Neuronal stem cell (in vitro differentiated cells): ENCODE results near the gene LRRTM4.

Experiments
- DNase-seq: peaks from one replicate; pipeline ENCODE4 v3.0.0-alpha.2; 2013; ENCODE audit warnings: low spot score
- H2AFZ ChIP-seq: one replicate; pipeline ENCODE4 v1.6.1; 2013; ENCODE audit warnings: mild to moderate bottlenecking, low read length, inconsistent platforms
- H2AK5ac ChIP-seq: 2 replicates; pipeline ENCODE4 v1.6.1; 2013; ENCODE audit warnings: low read depth, mild to moderate bottlenecking, inconsistent platforms, low read length, moderate library complexity, mixed read lengths
- H2BK120ac ChIP-seq: 2 replicates; pipeline ENCODE4 v1.6.1; 2013; ENCODE audit warnings: low read depth, mild to moderate bottlenecking, inconsistent platforms, low read length, moderate library complexity, mixed read lengths
- H2BK12ac ChIP-seq: one replicate; pipeline ENCODE4 v1.6.1; 2013; ENCODE audit warnings: low read length, inconsistent platforms
- H2BK15ac ChIP-seq: 2 replicates; pipeline ENCODE4 v1.6.1; 2013; ENCODE audit warnings: mild to moderate bottlenecking, low read length, inconsistent platforms, mixed read lengths
- H2BK5ac ChIP-seq: one replicate; pipeline ENCODE4 v1.6.1; 2013; ENCODE audit warnings: inconsistent platforms, mild to moderate bottlenecking, low read length, moderate library complexity
- H3K14ac ChIP-seq: one replicate; pipeline ENCODE4 v1.6.1; 2013; ENCODE audit warnings: low read length, inconsistent platforms
- H3K18ac ChIP-seq: 2 replicates; pipeline ENCODE4 v1.6.1; 2013; ENCODE audit warnings: low read length, inconsistent platforms
- H3K23ac ChIP-seq: 2 replicates; pipeline ENCODE4 v1.6.1; 2013; ENCODE audit warnings: low read depth, mild to moderate bottlenecking, mixed read lengths, low read length, inconsistent platforms; ENCODE audit not compliant: poor library complexity
- H3K27ac ChIP-seq: replicated peaks from 3 replicates; pipeline ENCODE4 v1.5.1; 2013; ENCODE audit warnings: low read length, inconsistent platforms
- H3K27me3 ChIP-seq, 3 experiments: 2 replicates each; pipeline ENCODE4 v1.6.1; 2013; ENCODE audit warnings: low read length in 3 of 3, mild to moderate bottlenecking in 2 of 3, inconsistent platforms in 1 of 3, low read depth in 1 of 3, mixed read lengths in 1 of 3, moderate library complexity in 1 of 3; ENCODE audit not compliant: control insufficient read depth in 3 of 3, insufficient read depth in 3 of 3
- H3K36me3 ChIP-seq, 2 donors: replicated peaks in 1 of 2; 2 replicates each; pipeline ENCODE4 v1.6.1; 2013; ENCODE audit warnings: low read length in 2 of 2; ENCODE audit not compliant: control insufficient read depth in 2 of 2, insufficient read depth in 2 of 2
- H3K4ac ChIP-seq: 2 replicates; pipeline ENCODE4 v1.6.1; 2013; ENCODE audit warnings: inconsistent platforms, mild to moderate bottlenecking, low read length, moderate library complexity
- H3K4me1 ChIP-seq, 2 donors: 1 replicate in 1 of 2; 2 replicates in 1 of 2; pipeline ENCODE4 v1.6.1; 2013; ENCODE audit warnings: low read length in 2 of 2, low read depth in 1 of 2; ENCODE audit not compliant: control insufficient read depth in 2 of 2, insufficient read depth in 1 of 2
- H3K4me2 ChIP-seq: one replicate; pipeline ENCODE4 v1.6.1; 2013; ENCODE audit warnings: mild to moderate bottlenecking, low read length, inconsistent platforms; ENCODE audit not compliant: insufficient read depth, poor library complexity, severe bottlenecking
- H3K4me3 ChIP-seq, 2 donors: 2 replicates each; pipeline ENCODE4 v1.5.1; 2013; ENCODE audit warnings: low read length in 2 of 2, mild to moderate bottlenecking in 2 of 2, inconsistent platforms in 1 of 2, moderate library complexity in 1 of 2
- H3K79me1 ChIP-seq: one replicate; pipeline ENCODE4 v1.6.1; 2013; ENCODE audit warnings: low read depth, mild to moderate bottlenecking, inconsistent platforms, low read length, moderate library complexity
- H3K9ac ChIP-seq: one replicate; pipeline ENCODE4 v1.6.1; 2013; ENCODE audit warnings: mild to moderate bottlenecking, low read depth, low read length, inconsistent platforms; ENCODE audit not compliant: poor library complexity
- H3K9me3 ChIP-seq, 2 donors: replicated peaks in 1 of 2; 2 replicates each; pipeline versions ENCODE3 to v1.6.1; 2013; ENCODE audit warnings: low read length in 2 of 2, mild to moderate bottlenecking in 2 of 2, inconsistent platforms in 1 of 2, low read depth in 1 of 2, mixed read lengths in 1 of 2, moderate library complexity in 1 of 2; ENCODE audit not compliant: control insufficient read depth in 2 of 2, insufficient read depth in 1 of 2
- H4K8ac ChIP-seq: one replicate; pipeline ENCODE4 v1.6.1; 2013; ENCODE audit warnings: low read depth, mild to moderate bottlenecking, inconsistent platforms, low read length, moderate library complexity
- H4K91ac ChIP-seq: one replicate; pipeline ENCODE4 v1.6.1; 2013; ENCODE audit warnings: low read length, low read depth, mild to moderate bottlenecking, inconsistent platforms; ENCODE audit not compliant: poor library complexity
- WGBS, 2 donors: extraction: QIAGEN DNeasy Blood & Tissue Kit; methylation state at CpG; one replicate each; pipeline ENCODE4 v1.1.7; 2013; ENCODE audit warnings: missing lambda C conversion rate in 2 of 2, mixed read lengths in 1 of 2; ENCODE audit not compliant: insufficient read length in 2 of 2, insufficient replicate concordance in 1 of 2; ENCODE audit errors: extremely low coverage in 2 of 2; 5-methylcytosine and 5-hydroxymethylcytosine counted together

Gene LRRTM4

DNA sequence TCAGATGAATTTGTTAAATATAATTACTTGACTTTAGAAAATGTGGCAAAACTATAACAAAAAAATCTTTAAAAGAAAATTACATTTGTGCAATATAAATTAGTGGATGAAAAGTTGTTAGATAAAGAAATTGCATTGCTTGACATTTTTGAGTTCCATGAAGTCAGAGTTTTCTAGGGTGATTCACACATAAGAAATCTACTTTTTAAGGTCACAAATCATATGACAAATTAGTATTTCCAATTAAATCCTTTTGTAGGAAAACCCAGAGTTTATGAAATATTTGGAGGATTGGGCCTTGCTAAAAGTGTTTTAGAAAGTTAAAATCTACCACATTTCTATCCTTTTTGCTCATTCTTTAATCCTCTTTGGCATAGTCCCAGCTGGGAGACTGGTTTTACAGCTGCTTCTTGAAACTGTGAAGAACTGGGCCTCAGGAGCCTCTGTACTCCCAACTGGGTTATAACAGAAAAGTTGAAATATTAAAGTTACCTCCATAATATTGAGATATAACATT, 289.2 kb downstream of the LRRTM4 start:
- Histone ChIP-seq H3K4me2 (no peak overlapping the region), H3K36me3 (no peaks in the 10 kb centered on the region), H3K4ac (no peak overlapping the region), H3K9me3 (no peaks in the 10 kb centered on the region), H3K9ac (no peak overlapping the region), H3K18ac (no peak overlapping the region), H2AK5ac (no peak overlapping the region), H2AFZ (no peak overlapping the region), H2BK15ac (no peak overlapping the region), H3K23ac (no peak overlapping the region), H3K4me3 (no peak overlapping the region), H2BK5ac (no peak overlapping the region), H3K14ac (no peak overlapping the region), H3K27me3 (no peaks in the 10 kb centered on the region), H3K27ac (no peak overlapping the region), H4K91ac (no peak overlapping the region), H2BK120ac (no peak overlapping the region), H2BK12ac (no peak overlapping the region), H4K8ac (no peak overlapping the region), H3K79me1 (no peaks in the 10 kb centered on the region), H3K4me1 (no peaks in the 10 kb centered on the region)
- no peak for DNase-seq

DNA sequence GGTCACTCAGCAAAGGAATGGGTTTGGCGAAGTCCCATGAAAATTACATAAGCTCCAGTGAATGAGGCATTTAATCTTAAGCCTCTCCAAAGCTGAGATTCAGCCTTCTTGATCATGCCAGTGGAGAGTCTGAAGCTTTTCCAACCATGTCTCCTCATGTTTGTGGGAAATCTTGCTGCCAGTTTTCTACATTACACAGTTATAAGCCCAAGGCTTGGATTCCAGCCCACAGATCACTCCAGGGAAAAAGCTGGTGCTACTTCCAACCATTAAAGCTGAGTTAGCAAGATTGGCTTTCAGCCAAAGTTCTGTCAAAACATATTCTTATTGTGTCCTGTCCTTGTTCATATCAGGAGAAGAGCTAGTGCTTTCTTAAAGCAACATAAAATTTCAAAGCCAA, 293.8 kb downstream of the LRRTM4 start:
- no peak overlapping the region for H3K14ac ChIP-seq
- H3K27ac ChIP-seq, result no peak overlapping the region
- DNase-seq, result no peak
- no peaks in the 10 kb centered on the region for H3K79me1 ChIP-seq
- H2BK12ac ChIP-seq, result no peak overlapping the region
- no peak overlapping the region for H3K4me3 ChIP-seq
- H2AFZ ChIP-seq, result no peak overlapping the region
- H2BK120ac ChIP-seq, result no peak overlapping the region
- no peak overlapping the region for H2BK15ac ChIP-seq
- H3K23ac ChIP-seq, result no peak overlapping the region
- no peaks in the 10 kb centered on the region for H3K9me3 ChIP-seq
- no CpG with 5 or more reads among the region's 1 CpG for WGBS, 2 donors
- H2AK5ac ChIP-seq, result no peak overlapping the region
- H4K8ac ChIP-seq, result no peak overlapping the region
- H3K27me3 ChIP-seq, result no peaks in the 10 kb centered on the region
- no peak overlapping the region for H2BK5ac ChIP-seq
- H3K4me2 ChIP-seq, result no peak overlapping the region
- no peak overlapping the region for H3K9ac ChIP-seq
- no peaks in the 10 kb centered on the region for H3K4me1 ChIP-seq
- no peak overlapping the region for H3K18ac ChIP-seq
- no peak overlapping the region for H3K4ac ChIP-seq
- no peaks in the 10 kb centered on the region for H3K36me3 ChIP-seq
- H4K91ac ChIP-seq, result no peak overlapping the region

DNA sequence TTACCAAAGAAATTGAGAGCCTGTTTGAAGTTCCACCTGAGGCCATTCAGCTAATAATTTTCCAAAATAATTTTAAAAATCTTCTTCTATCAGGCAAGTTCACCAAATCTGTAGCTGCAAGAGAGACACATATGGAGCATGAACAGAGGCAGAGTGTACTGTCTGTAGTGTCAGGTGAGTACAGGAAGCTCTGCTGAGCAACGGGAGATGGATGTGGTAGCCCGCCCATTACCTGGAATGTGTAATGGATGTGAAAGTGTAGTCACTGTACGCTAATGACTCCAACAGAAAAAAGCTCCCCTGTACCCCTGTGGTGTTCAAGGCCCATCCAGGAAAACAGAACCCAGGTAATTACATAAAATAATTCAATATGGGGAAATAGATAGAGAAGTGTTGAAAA, 311.5 kb downstream of the LRRTM4 start:
- Histone ChIP-seq H4K8ac (no peak overlapping the region), H3K14ac (no peak overlapping the region), H4K91ac (no peak overlapping the region), H3K27ac (no peak overlapping the region), H3K18ac (no peak overlapping the region), H3K79me1 (no peaks in the 10 kb centered on the region), H3K23ac (no peak overlapping the region), H3K36me3 (no peaks in the 10 kb centered on the region), H2BK5ac (no peak overlapping the region), H2BK12ac (no peak overlapping the region), H2AFZ (no peak overlapping the region), H3K4me3 (no peak overlapping the region), H3K9ac (no peak overlapping the region), H3K9me3 (no peaks in the 10 kb centered on the region), H3K4me1 (no peaks in the 10 kb centered on the region), H2BK15ac (no peak overlapping the region), H2BK120ac (no peak overlapping the region), H3K4ac (no peak overlapping the region), H2AK5ac (no peak overlapping the region), H3K27me3 (no peaks in the 10 kb centered on the region), H3K4me2 (no peak overlapping the region)
- WGBS, 2 donors, result no CpG with 5 or more reads among the region's 3 CpGs
- DNase-seq, result no peak

DNA sequence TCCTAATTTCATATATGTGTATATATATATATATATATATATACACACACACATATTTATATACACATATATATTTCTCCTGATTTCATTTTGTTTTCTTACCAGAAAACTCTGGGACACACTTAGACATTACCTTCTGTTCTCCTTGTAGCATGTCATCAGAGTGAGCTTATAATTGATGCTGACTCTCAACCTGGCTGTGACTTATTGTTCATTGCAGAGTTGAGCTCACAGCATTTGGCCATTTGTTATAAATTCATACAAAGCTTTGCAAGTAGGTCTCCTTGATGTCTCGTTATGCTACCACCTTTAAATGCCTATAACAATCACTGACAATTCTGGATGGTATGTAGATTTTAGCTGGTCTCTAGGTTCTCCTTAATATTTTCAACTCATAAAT, 314.8 kb downstream of the LRRTM4 start:
- Histone ChIP-seq H3K9me3 (no peaks in the 10 kb centered on the region), H2BK120ac (no peak overlapping the region), H2AK5ac (no peak overlapping the region), H3K23ac (no peak overlapping the region), H3K9ac (no peak overlapping the region), H3K27ac (no peak overlapping the region), H3K4me1 (no peaks in the 10 kb centered on the region), H2BK5ac (no peak overlapping the region), H3K4me3 (no peak overlapping the region), H4K8ac (no peak overlapping the region), H2AFZ (no peak overlapping the region), H3K4ac (no peak overlapping the region), H3K27me3 (no peaks in the 10 kb centered on the region), H3K79me1 (no peaks in the 10 kb centered on the region), H3K18ac (no peak overlapping the region), H3K36me3 (no peaks in the 10 kb centered on the region), H2BK15ac (no peak overlapping the region), H3K14ac (no peak overlapping the region), H2BK12ac (no peak overlapping the region), H3K4me2 (no peak overlapping the region), H4K91ac (no peak overlapping the region)
- no peak for DNase-seq
- no CpG with 5 or more reads among the region's 1 CpG for WGBS, 2 donors
